Activated T-cell treated with anti-CD3 and anti-CD28 coated beads for 4 hours (primary cell): ENCODE results near the gene BSCL2.
A peak's percentile ranks its signal among the peaks of the same experiment; 100 is the strongest.
"Not testable (repeated sequence)": the region's sequence is repeated elsewhere in the genome, so short reads cannot be mapped to it uniquely, and the experiment has no call there.

Experiments
- DNase-seq: peaks from one replicate; pipeline ENCODE4 v3.0.0-alpha.2; 2020

BSCL2 gene

DNA sequence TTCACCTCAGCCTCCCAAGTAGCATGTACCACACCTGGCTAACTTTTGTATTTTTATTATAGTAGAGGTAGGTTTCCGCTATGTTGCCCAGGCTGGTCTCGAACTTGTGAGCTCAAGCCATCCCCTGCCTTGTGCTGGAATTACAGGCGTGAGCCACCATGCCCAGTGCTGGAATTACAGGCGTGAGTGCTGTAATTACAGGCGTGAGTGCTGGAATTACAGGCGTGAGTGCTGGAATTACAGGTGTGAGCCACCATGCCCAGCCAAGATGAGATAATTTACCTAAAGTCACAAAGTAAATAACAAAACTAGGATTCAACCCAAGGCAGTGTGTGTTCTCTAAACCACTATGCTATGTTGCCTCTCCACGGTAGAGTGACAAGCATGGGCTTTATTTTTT is 24.7 kb downstream of the BSCL2 start:
- DNase-seq, result no peak

- no peak for DNase-seq
Observed at GRCh38 chr11:62680825-62681240, 26.4 kb downstream of the BSCL2 start.

GRCh38 chr11:62678770-62679696 is 28.2 kb downstream of the BSCL2 start, which contains the start of gene UBXN1:
TSS of gene UBXN1 (minus strand) at chr11:62679073. CDS start at chr11:62678923, 150 bp downstream.
- DNase-seq, result peak; percentile 80

- DNase-seq, result no peak
Observed at GRCh38 chr11:62678433-62678769, 28.8 kb downstream of the BSCL2 start.

- DNase-seq, result no peak
Observed at GRCh38 chr11:62677714-62678113, 29.5 kb downstream of the BSCL2 start.

- no peak for DNase-seq
Observed at GRCh38 chr11:62677156-62677555, 30.1 kb downstream of the BSCL2 start.

GRCh38 chr11:62676698-62677097 is 30.5 kb downstream of the BSCL2 start:
- DNase-seq, result no peak

DNA sequence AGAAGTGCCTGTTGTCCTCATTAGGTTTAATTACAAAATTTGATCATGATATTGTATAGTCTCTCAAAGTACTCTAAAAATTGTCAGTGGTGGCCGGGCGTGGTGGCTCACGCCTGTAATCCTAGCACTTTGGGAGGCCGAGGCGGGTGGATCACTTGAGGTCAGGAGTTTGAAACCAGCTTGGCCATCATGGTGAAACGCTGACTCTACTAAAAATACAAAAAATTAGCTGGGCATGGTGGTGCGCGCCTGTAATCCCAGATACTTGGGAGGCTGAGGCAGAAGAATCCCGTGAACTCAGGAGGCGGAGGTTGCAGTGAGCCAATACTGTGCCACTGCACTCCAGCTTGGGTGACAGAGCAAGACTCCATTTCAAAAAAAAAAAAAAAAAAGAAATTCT is 31.8 kb downstream of the BSCL2 start:
- DNase-seq, result not testable (repeated sequence)

- no peak for DNase-seq
Observed at GRCh38 chr11:62673196-62673525, 34.1 kb downstream of the BSCL2 start.

GRCh38 chr11:62671608-62672389 is 35.4 kb downstream of the BSCL2 start, which contains the start of the genes LBHD1 and UQCC3:
TSS of gene LBHD1 (minus strand) at chr11:62672267. CDS start at chr11:62670031, 2,236 bp downstream.
TSS of gene UQCC3 (plus strand) at chr11:62671673. CDS start at chr11:62671746, 73 bp downstream.
- DNase-seq, result peak; percentile 59

DNA sequence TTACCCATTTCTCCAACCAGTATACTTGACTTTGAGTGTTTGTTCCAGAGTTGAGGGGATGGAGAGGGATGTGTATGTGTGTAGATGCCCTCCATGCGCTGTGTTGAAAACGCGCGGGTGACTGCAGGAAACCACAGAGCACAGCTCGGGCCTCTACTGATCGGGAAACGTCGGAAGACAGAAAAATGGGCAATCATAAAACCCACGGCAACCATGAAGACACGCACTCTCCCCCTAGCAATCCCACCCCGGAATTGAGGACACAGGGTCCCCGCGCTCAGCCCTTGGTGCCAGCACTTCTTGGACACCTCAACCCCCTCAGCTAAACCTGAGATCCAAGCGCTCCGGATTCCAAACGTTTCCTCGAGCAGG is 36.0 kb downstream of the BSCL2 start:
- DNase-seq, result no peak

DNA sequence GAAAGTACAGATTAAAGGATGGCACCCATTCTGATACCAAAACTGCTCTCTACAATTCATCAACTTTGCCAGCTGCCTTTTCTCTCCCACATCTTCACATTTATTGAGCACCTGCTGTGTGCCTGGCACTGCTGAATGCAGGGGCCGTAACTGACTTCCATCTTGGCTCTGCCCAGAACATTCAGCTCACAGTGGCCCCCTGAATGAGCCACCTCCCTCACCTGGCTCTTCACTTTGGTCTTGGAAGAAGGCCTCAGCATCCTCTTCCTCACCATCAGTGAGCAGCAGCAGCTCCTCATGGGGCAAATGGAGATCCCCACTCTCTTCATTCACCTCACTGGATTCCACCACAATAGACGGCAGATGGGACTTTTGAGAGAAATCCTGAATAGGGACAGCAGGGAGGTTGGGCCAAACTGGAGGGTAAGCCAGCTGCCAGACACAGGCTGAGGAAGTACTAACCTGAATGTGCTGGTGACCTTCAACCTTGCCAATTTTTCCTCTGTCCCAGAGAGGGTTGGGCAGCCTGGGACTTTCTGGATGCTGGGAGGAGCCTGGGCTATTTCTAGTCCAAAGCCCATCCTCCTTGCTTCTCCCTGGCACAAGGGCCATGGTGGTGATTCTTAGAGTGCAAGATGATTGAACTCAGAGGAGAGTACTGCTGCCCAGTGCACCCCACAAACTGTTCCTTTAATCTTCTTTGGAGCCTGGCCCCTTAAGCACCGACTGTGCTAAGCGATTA is 37.6 kb downstream of the BSCL2 start:
- DNase-seq, result no peak

- no peak for DNase-seq
Observed at GRCh38 chr11:62667460-62667859, 39.8 kb downstream of the BSCL2 start.

DNA sequence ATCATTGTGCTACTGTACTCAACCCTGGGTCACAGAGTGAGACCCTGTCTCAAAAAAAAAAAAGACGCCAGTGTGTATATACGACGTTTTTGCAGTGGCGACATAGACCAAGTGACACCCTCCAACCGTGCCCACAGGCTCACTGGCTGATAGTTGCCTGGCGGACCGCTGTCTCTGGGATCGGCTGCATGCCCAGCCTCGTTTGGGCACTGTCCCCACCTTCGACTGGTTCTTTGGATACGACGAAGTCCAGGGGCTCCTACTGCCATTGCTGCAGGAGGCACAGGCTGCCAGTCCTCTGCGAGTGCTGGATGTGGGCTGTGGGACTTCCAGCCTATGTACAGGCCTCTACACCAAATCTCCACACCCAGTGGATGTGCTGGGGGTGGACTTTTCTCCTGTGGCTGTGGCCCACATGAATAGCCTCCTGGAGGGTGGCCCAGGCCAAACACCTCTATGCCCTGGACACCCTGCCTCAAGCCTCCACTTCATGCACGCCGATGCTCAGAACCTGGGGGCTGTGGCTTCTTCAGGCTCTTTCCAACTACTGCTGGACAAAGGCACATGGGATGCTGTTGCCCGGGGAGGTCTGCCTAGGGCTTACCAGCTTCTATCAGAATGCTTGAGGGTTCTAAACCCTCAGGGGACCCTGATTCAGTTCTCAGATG is 40.8 kb downstream of the BSCL2 start:
- DNase-seq, result no peak

GRCh38 chr11:62665599-62666258 is 41.5 kb downstream of the BSCL2 start:
- peak; percentile 61 for DNase-seq

- DNase-seq, result peak; percentile 96
Observed at GRCh38 chr11:62665075-62665598, 42.1 kb downstream of the BSCL2 start, which contains the start of the genes C11orf98 and CSKMT. TSS of gene C11orf98 (minus strand) at chr11:62665210. CDS start at chr11:62665169, 41 bp downstream. TSS of gene CSKMT (plus strand) at chr11:62665312. CDS start at chr11:62665880, 568 bp downstream.

GRCh38 chr11:62664405-62665074 is 42.7 kb downstream of the BSCL2 start:
- DNase-seq, result no peak

GRCh38 chr11:62656796-62657429 is 50.3 kb downstream of the BSCL2 start:
- DNase-seq, result no peak

DNA sequence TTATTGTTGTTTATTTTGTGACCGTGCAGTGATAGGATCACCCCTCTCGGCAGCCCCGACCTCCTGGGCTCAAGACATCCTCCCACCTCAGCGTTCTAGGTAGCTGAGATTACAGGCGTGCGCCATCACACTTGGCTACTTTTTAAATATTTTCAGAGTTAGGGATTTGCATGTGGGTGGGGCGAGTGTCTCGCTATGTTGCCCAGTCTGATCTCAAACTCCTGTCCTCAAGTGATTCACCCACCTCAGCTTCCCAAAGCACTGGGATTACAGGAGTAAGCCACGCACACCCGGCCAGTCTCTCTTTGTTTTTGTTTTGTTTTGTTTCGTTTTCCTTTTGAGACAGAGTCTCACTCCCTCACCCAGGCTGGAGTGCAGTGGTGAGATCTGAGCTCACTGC is 52.9 kb downstream of the BSCL2 start:
- DNase-seq, result no peak
